ENCODE measurements around the gene MAPK4.

DNA sequence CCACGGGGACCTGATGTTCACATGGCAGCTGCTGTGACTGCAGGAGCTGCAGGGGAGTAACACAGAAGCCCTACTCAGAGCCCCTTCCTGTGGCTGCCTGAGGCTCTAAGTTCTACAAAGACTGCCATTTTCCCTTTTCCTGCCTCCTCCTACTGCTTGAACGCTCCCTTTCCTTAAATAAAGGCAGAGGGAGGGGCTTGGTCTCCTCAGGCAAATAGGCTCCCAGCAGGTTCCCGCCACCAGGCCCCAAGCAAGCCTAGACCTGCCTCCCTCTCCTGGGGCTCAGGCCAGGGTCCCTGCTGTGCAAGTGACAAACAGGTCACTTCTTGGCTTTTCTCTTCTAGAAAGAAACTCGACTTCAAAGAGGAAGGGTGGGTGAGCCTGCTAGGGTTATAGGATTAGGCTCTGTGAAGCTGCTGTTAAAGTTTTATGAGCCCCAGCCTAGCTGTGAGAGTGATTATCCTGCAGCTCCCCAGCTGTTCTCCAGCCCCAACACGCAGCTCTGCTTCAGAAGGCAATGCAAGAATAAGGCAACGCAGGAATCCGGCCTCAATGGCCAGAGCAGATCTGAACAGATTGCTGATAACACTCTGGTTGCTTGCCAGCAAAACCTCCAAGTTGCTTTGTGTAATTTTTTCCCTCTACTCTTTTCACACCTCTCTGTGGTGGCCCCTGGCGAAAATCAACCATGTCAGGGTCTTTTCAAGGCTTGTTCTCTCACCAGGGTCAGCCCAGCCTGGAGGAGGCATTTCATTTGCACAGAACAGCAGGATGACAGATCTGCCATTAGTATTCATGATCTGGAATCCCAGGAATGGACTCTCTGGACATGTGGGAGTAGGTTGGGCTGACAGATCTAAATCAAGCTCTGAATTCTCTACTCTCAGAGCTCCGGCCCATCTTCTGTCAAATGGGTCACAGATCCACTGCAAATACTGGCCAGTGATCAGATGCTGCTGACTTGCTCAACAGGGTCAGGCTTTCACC, 188.6 kb downstream of the MAPK4 start:
- TF ChIP-seq CTCF (conservative IDR thresholded peaks at IDR 0.05) (no peak), EZH2 (IDR thresholded peaks at IDR 0.05; ENCODE audit: low read depth) (no peak)
